Stimulated activated CD4-positive, alpha-beta T cell treated with anti-CD3 and anti-CD28 coated beads, Interleukin-2, amount 100 ng/mL, for 4 hours (primary cell): Measurements from ENCODE around the gene GREM2.

Experiments
- DNase-seq: peaks from one replicate; pipeline ENCODE4 v3.0.0-alpha.2; 2020; ENCODE audit warnings: low read depth

The GREM2 gene

GRCh38 chr1:240559781-240560180 is 52.2 kb downstream of the GREM2 start:
- DNase-seq, result no peak

- DNase-seq, result no peak
Observed at GRCh38 chr1:240555524-240555923, 56.4 kb downstream of the GREM2 start.

GRCh38 chr1:240553351-240553750 is 58.6 kb downstream of the GREM2 start:
- DNase-seq, result no peak

- DNase-seq, result no peak
Observed at GRCh38 chr1:240539769-240540414, 72.1 kb downstream of the GREM2 start.

- DNase-seq, result no peak
Observed at GRCh38 chr1:240538776-240539430, 73.1 kb downstream of the GREM2 start.

GRCh38 chr1:240533154-240533780 is 78.7 kb downstream of the GREM2 start:
- no peak for DNase-seq

- DNase-seq, result no peak
Observed at GRCh38 chr1:240528591-240528990, 83.4 kb downstream of the GREM2 start.

- DNase-seq, result no peak
Observed at GRCh38 chr1:240527086-240527485, 84.9 kb downstream of the GREM2 start.

GRCh38 chr1:240526312-240526711 is 85.6 kb downstream of the GREM2 start:
- no peak for DNase-seq

- no peak for DNase-seq
Observed at GRCh38 chr1:240524356-240525069, 87.4 kb downstream of the GREM2 start.

GRCh38 chr1:240522122-240522822 is 89.7 kb downstream of the GREM2 start:
- DNase-seq, result no peak

GRCh38 chr1:240517891-240518290 is 94.1 kb downstream of the GREM2 start:
- no peak for DNase-seq

- no peak for DNase-seq
Observed at GRCh38 chr1:240516069-240516468, 95.9 kb downstream of the GREM2 start.

- DNase-seq, result no peak
Observed at GRCh38 chr1:240515505-240515904, 96.5 kb downstream of the GREM2 start.

GRCh38 chr1:240511789-240512188 is 100.2 kb downstream of the GREM2 start:
- no peak for DNase-seq

- DNase-seq, result no peak
Observed at GRCh38 chr1:240508950-240509349, 103.0 kb downstream of the GREM2 start.

- DNase-seq, result no peak
Observed at GRCh38 chr1:240508201-240508600, 103.8 kb downstream of the GREM2 start.

- no peak for DNase-seq
Observed at GRCh38 chr1:240506176-240506575, 105.8 kb downstream of the GREM2 start.

- no peak for DNase-seq
Observed at GRCh38 chr1:240503558-240503957, 108.4 kb downstream of the GREM2 start.

- DNase-seq, result no peak
Observed at GRCh38 chr1:240503036-240503435, 108.9 kb downstream of the GREM2 start.

- DNase-seq, result no peak
Observed at GRCh38 chr1:240501115-240501514, 110.8 kb downstream of the GREM2 start.

- no peak for DNase-seq
Observed at GRCh38 chr1:240500647-240501046, 111.3 kb downstream of the GREM2 start.
